Peyer's patch (tissue), 4 donors: ENCODE measurements around the gene BLVRB. TPM values are rescaled to one million over a fixed set of nuclear protein-coding genes. Genes with fewer than 3 reads are reported as not detected.

ENCODE experiments used
- DNase-seq, 3 donors: peaks; one replicate each; pipeline ENCODE4 v3.0.0-alpha.2; 2017 to 2019
- H3K27ac ChIP-seq, 4 donors: fragments of 200-600 bp; sonication (generic); one replicate each; pipeline ENCODE4 v1.5.1; 2016 to 2019
- H3K27me3 ChIP-seq, 2 donors: fragments of 200-600 bp; sonication (generic); one replicate each; pipeline ENCODE4 v1.5.1; 2019
- H3K36me3 ChIP-seq, 3 donors: fragments of 200-600 bp; sonication (generic); one replicate each; pipeline ENCODE4 v1.5.1; 2016 to 2019
- H3K4me1 ChIP-seq, 4 donors: fragments of 200-600 bp; sonication (generic); one replicate each; pipeline ENCODE4 v1.5.1; 2016 to 2019
- H3K4me3 ChIP-seq, 4 donors: fragments of 200-600 bp; sonication (generic); 1 replicate in 3 of 4; 2 replicates in 1 of 4; pipeline ENCODE4 v1.5.1; 2016 to 2019; ENCODE audit warnings: mild to moderate bottlenecking in 1 of 4
- H3K9me3 ChIP-seq, 4 donors: fragments of 200-600 bp; sonication (generic); one replicate each; pipeline ENCODE4 v1.5.1; 2016 to 2019; ENCODE audit warnings: mild to moderate bottlenecking in 1 of 4
- POLR2A ChIP-seq, 2 donors: fragments of 450-650 bp; IDR thresholded peaks; one replicate each; pipeline ENCODE4 v1.5.1; 2017; ENCODE audit warnings: antibody characterized with exemption in 2 of 2, mild to moderate bottlenecking in 2 of 2, moderate library complexity in 2 of 2
- total RNA-seq, 4 donors: library from RNA; depleted of rRNA; stranded (reverse); fragments of >200 nt; gene quantifications; one replicate each; pipeline ENCODE4 v1.1.0, GENCODE V29; 2016
- TF ChIP-seq, protein P1 (sequence below), 6 experiments: fragments of 450-650 bp in 4 of 6; fragments of 200-600 bp in 2 of 6; sonication (generic) in 1 of 6; IDR thresholded peaks; one replicate each; pipeline ENCODE4 v1.5.1; 2017 to 2019; ENCODE audit warnings: antibody characterized with exemption in 6 of 6, mild to moderate bottlenecking in 3 of 6, moderate library complexity in 1 of 6

Gene BLVRB
- total RNA-seq, 4 donors from 2014 or later: 148 to 277 (median 218) TPM

GRCh38 chr19:40444825-40445312, 20.7 kb downstream of the BLVRB start:
- no peak for TF ChIP-seq POLR2A (IDR thresholded peaks at IDR 0.05)
- TF ChIP-seq, protein P1, sequence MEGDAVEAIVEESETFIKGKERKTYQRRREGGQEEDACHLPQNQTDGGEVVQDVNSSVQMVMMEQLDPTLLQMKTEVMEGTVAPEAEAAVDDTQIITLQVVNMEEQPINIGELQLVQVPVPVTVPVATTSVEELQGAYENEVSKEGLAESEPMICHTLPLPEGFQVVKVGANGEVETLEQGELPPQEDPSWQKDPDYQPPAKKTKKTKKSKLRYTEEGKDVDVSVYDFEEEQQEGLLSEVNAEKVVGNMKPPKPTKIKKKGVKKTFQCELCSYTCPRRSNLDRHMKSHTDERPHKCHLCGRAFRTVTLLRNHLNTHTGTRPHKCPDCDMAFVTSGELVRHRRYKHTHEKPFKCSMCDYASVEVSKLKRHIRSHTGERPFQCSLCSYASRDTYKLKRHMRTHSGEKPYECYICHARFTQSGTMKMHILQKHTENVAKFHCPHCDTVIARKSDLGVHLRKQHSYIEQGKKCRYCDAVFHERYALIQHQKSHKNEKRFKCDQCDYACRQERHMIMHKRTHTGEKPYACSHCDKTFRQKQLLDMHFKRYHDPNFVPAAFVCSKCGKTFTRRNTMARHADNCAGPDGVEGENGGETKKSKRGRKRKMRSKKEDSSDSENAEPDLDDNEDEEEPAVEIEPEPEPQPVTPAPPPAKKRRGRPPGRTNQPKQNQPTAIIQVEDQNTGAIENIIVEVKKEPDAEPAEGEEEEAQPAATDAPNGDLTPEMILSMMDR (IDR thresholded peaks at IDR 0.05): peak in 3 of 6 experiments; percentile 10 to 31 (median 11)
- Histone ChIP-seq H3K4me1 (peaks cover 0 to 15% (median 0%) of the 10 kb centered on the region in 4 donors), H3K9me3 (no peaks in the 10 kb centered on the region), H3K27me3 (no peaks in the 10 kb centered on the region), H3K27ac (peak overlapping the region; percentile 95 to 99 (median 98)), H3K4me3 (peak overlapping the region; percentile 85 to 97 (median 90)), H3K36me3 (peaks cover 0 to 42% (median 0%) of the 10 kb centered on the region in 3 donors)
- no peak for DNase-seq

DNA sequence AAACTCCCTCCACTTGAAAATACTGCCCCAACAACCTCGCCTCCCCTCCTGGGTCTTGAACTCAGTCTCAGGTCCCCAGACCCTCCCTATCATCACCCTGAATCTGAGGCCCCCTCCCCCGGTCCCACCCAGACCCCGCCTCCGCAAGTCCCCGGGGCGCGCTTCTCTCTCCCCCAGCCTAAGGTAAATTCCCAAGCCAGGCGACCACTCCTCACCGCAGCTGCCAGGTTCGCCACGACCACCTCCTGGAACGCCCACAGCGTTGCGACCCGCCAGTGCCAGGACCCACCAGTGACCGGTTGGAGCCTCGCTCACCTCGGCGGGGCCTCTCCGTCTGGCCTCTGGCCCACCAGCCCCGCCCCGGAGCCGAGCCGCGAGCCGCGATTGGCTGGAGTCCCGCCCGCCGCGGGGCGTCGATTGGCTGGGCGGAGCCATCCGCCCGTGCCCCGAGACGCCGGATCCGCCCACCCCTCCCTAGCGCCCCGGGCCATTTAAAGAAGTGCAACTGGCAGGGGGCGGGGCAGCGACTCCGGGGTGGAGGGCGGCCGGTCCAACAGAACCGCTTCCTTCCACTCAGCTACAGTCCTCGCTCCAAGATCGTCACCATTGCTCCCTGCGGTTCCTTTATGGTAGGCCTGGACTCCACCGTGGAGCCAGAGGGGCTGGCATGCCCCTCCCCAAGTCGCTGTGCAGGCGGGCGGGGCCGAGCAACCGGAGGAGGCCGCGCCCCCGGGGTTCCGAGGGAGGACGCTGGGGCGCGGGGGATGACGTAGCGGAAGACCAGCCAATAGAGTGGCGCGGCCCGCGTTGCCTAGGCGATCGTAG, 21.3 kb downstream of the BLVRB start, which contains the start of gene SERTAD3:
TSS of gene SERTAD3 (minus strand) at position 336 of the 825 bp plus-strand sequence. CDS start 2,255 bp downstream, outside the sequence.
- Histone ChIP-seq H3K27me3 (no peaks in the 10 kb centered on the region), H3K9me3 (no peaks in the 10 kb centered on the region), H3K4me3 (peak within 1 kb of the TSS; percentile 85 to 97 (median 90)), H3K4me1 (peaks cover 0 to 15% (median 0%) of the 10 kb centered on the region in 4 donors), H3K27ac (peak within 1 kb of the TSS; percentile 95 to 99 (median 98)), H3K36me3 (peaks cover 0 to 36% (median 0%) of the 10 kb centered on the region in 3 donors)
- peak; percentile 98 to 99 (median 99) for DNase-seq
- peak; percentile 95 to 99 for TF ChIP-seq POLR2A (IDR thresholded peaks at IDR 0.05)
- TF ChIP-seq, protein P1 (IDR thresholded peaks at IDR 0.05): peak in 1 of 6 experiments; percentile 13

- Histone ChIP-seq H3K4me3 (peak overlapping the region; percentile 85 to 97 (median 90)), H3K27me3 (no peaks in the 10 kb centered on the region), H3K4me1 (peaks cover 0 to 15% (median 0%) of the 10 kb centered on the region in 4 donors), H3K27ac (peak overlapping the region; percentile 95 to 99 (median 98)), H3K9me3 (no peaks in the 10 kb centered on the region), H3K36me3 (peaks cover 0 to 27% (median 0%) of the 10 kb centered on the region in 3 donors)
- peak; percentile 99 to 100 (median 100) for DNase-seq
- peak; percentile 52 to 81 for TF ChIP-seq POLR2A (IDR thresholded peaks at IDR 0.05)
- TF ChIP-seq, protein P1 (IDR thresholded peaks at IDR 0.05): no peak
Measured at GRCh38 chr19:40443131-40443999, 22.2 kb downstream of the BLVRB start.

- no peaks in the 10 kb centered on the region for H3K27me3 ChIP-seq
- H3K9me3 ChIP-seq: no peaks in the 10 kb centered on the region
- peak overlapping the region; percentile 85 to 97 (median 90) for H3K4me3 ChIP-seq
- H3K36me3 ChIP-seq: peaks cover 0 to 21% (median 0%) of the 10 kb centered on the region in 3 donors
- peaks cover 0 to 15% (median 0%) of the 10 kb centered on the region in 4 donors for H3K4me1 ChIP-seq
- TF ChIP-seq POLR2A (IDR thresholded peaks at IDR 0.05): no peak
- TF ChIP-seq, protein P1 (IDR thresholded peaks at IDR 0.05): no peak
- DNase-seq: no peak
- H3K27ac ChIP-seq: peak overlapping the region; percentile 95 to 99 (median 98)
Measured at GRCh38 chr19:40442328-40443130, 23.0 kb downstream of the BLVRB start.
